Ramos (cell line): ENCODE data around the gene APBA3.

Experiments used
- in situ Hi-C: fragments of 300-500 bp; cut with MboI; formaldehyde crosslinking; loops from one replicate; pipeline ENCODE4 v1.14.3; 2022; ENCODE audit warnings: low sequenced_read_pairs; ENCODE audit not compliant: unreplicated experiment

Gene APBA3, protein sequence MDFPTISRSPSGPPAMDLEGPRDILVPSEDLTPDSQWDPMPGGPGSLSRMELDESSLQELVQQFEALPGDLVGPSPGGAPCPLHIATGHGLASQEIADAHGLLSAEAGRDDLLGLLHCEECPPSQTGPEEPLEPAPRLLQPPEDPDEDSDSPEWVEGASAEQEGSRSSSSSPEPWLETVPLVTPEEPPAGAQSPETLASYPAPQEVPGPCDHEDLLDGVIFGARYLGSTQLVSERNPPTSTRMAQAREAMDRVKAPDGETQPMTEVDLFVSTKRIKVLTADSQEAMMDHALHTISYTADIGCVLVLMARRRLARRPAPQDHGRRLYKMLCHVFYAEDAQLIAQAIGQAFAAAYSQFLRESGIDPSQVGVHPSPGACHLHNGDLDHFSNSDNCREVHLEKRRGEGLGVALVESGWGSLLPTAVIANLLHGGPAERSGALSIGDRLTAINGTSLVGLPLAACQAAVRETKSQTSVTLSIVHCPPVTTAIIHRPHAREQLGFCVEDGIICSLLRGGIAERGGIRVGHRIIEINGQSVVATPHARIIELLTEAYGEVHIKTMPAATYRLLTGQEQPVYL

DNA sequence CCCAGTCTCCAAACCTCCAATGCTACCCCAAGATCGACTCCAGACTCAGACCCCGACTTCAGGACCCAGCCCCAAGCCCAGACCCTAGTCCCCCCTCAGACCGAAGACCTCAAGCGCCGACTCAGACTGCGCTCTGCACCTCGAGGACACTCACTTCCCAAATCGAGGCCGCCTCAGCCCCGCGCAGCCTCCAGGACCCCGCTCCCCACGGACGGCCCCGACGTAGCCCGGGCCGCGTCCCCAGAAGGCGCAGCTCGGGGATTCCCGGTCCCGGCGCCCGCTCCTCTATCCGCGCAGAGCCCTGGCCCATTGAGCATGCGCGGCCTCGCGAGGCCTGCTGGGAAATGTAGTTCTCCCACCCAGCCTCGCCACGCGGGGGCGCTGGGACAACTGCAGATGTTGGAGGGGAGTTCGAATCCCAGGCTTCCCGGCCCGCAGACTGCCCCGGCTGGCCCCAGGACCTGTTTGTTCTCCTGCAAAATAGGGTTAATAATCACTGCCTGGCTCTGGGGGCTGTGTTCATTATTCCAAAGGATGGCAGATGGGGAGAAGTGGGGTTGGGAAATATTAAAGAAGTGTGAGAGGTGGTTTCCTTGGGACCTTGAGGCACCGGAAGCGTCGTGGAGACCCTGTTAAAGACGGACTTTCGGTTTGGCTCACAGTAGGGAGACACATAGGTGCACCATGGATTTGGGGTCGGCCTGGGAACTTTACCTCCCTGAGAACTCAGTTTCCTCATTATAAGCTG lies at the start of gene APBA3:
TSS of gene APBA3 (minus strand) at position 311 of the 748 bp plus-strand sequence. CDS start 1,428 bp downstream, outside the sequence.
- in situ Hi-C loops, result no loop called here

- in situ Hi-C loops, result no loop called here
Measured at GRCh38 chr19:3810708-3811355, 49.3 kb upstream of the APBA3 start.

DNA sequence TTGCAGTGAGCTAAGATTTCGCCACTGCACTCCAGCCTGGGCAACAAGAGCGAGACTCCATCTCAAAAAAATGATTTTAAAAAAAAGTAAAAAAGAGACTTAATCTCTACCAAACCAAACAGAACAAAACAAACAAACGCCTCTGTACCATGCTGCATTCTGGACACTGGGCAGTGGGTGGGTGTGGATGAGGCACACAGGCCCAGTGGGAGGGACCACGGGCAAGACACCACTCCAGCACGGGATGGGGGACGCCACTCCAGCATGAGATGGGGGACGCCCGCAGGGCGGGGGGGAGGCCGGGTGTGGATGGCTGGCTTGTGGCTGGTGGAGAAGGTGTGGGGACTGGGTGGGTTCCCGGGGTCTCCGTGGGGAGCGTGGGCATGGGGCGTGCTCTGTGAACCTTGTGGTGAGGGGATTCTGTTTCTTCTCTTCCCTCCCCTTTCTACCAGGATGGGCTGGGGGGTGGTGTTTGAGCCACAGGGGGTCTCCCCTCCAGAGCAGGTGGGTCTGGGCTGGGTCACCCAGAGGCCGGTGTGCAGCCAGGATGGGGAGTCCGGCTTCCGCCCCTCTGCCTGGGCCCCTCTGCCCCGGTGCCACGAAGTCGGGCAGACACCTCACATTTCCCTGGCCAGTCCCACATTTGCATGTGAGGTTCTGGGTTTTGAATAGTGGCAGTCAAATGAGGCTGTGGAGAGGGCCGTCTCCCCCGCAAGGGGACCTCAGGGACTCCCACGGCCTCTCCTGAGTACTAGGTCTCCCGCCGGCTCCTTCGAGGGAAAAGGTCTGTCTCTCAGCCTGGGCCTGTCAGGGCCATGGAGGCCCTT lies 48.6 kb upstream of the APBA3 start:
- in situ Hi-C loops, result no loop called here

GRCh38 chr19:3808420-3809143 lies 47.1 kb upstream of the APBA3 start:
- in situ Hi-C loops, result no loop called here

GRCh38 chr19:3807574-3808354 lies 46.3 kb upstream of the APBA3 start:
- in situ Hi-C loops, result no loop called here

GRCh38 chr19:3807131-3807480 lies 45.6 kb upstream of the APBA3 start:
- in situ Hi-C loops, result no loop called here

DNA sequence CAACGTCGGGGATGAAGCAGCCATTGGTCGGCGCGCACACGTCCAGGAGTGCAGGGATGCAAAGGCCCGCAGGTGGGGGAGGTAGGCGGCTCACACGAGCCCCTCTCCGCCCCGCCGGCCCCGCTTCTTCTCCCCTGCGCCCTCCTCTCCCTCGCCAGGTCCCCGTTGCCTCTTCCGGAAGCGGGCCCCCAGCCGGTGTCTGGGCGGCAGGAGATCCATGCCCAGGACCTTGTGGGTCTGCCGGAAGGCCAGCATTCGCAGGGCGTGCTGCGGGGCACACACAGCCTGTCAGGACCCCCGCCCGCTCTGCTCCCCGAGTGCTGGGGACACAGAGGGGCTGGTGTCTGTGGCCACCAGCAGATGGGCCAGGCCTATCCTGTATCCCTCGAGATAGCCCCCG lies 44.4 kb upstream of the APBA3 start:
- in situ Hi-C loops, result no loop called here

GRCh38 chr19:3804429-3804828 lies 42.9 kb upstream of the APBA3 start:
- in situ Hi-C loops, result no loop called here

- in situ Hi-C loops, result no loop called here
Measured at GRCh38 chr19:3803986-3804385, 42.5 kb upstream of the APBA3 start.

DNA sequence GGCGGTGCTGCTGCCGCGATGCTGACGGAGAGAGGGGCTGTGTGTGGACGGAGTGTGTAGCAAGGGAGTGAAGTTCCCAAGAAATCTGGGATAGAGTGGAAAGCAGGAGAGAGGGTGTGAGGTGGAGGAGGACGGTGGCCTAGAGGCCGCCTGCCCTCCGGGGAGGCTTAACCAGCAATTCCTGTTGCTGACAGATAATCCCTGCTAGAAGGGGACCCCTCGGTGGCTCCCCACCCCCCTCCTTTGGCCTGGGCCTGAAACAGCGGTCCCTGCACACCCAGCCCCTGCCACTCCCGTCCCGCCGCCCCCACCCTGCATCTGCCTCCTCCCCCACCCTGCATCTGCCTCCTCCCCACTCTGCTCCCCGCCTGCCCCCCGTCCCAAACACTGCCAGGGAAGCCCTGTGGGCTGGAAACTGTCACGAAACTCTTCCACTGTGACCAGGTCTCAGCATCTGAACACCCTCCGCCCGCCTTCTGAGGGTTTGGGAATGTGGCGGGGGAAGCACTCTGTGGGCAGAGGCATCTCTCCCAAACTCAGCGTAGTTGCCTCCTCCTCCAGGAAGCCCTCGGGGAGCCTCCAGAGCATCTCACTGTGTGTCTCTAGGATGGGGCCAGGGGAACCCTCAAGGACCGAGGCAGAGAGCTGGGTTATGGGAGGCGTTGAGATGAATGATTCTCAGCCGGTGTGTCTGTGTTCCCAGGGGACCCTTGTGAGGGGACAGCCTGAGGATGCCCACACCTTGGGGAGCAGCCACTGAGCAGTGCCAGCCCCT lies 41.8 kb upstream of the APBA3 start:
- in situ Hi-C loops, result no loop called here

DNA sequence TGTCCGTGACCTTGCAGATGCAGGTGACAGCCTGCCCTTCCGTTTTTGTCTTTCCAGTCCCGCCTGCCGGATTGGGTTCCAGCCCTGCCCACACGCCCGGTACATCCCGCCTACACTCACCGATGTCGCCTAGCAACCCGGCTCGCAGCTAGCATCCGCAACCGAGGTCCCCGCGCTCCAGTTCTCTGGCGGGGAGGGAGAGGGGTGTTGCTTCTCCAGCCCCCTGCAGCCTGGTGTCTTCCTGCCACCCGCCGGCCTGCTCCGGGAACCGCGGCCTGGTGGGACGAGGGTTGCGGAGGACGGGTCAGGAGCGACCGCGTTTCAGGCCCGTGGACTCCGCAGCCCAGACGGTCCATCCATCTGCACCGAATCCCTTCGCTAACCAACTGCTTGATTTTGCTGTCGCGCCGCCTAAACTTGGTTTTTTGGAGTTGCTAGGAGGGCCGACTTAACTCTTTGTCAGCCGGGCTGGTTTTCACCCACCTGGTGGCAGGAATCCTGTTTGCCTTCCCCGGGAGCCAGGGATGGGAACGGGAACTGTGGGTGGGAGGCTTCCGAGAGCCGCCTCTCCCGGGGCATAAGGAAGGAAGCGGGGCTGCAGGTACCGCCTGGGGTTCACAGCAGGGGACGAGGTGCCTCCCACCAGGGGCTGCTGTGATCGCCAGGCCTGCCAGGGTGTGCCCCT lies 40.1 kb upstream of the APBA3 start:
- in situ Hi-C loops, result no loop called here

DNA sequence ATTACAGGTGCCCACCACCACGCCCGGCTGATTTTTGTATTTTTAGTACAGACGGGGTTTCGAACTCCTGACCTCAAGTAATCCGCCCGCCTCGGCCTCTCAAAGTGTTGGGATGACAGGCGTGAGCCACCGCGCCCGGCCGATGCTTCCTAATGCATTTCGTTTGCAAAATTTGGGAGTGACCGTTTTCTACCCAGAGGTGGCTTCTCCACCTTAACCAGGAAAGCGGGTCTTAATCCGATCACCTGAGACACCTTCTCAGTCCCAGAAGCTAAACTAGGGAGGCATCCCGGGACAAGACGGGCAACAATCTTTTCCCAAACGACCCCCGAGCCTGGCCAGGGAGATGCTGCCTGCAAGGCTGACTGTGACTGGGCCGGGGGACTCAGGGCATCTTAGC lies 39.5 kb upstream of the APBA3 start:
- in situ Hi-C loops, result no loop called here

DNA sequence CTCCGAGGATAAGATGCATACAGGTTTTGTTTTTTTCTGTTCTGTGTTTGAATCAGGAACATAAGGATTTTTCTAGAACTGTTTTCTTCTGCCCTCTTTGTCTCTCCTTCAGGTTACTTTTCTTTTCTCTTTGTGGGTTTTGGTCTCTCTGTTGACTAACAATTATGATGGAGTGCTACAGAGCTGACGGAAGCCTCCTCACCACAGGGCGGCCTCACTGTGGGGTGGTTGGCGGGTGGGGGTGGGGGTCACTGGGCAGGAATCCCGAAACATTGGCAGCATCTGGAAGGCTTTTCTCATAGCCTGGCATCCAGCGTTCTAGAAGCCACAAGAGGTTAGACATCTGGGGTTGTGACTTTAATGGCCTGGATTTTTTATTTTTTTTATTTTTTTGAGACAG lies 36.6 kb upstream of the APBA3 start:
- in situ Hi-C loops, result no loop called here

- in situ Hi-C loops, result no loop called here
Measured at GRCh38 chr19:3796358-3796757, 34.9 kb upstream of the APBA3 start.

DNA sequence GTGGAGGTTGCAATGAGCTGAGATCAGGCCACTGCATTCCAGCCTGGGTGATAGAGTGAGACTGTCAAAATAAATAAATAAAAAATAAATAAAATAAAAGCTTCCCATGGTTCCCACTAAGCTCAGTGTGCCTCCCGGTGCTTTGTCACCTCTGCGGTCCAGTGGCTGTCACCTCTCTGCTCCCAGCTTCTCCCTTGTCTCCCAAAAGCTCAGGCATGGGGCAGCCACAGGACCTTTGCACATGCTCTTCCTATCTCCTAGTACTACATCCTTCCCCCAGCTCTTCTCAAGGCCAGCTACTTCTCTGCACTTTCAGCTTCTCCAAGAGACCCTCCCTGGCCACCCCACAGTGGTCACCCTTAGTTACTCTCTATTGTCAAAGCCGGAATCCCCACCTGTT lies 32.3 kb upstream of the APBA3 start:
- in situ Hi-C loops, result no loop called here

DNA sequence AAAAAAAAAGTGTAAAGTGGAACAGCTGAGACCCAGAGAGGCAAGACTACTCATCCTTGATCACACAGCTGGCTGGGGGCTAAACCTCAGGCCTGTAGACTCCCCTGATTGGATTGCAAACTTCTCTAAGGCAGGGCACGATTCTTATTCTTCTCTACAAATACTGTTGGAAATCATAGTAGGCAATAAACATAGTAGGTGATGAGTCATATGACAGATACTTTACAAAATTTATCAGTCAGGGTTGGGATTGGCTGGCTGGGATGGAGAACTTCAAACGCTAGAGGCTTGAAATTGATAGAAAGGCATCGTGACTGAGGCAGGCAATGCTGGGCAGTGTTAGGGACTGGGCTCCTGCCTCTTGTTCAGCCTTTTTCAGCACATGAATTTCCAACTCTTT lies 30.6 kb upstream of the APBA3 start:
- in situ Hi-C loops, result no loop called here

- in situ Hi-C loops, result no loop called here
Measured at GRCh38 chr19:3790941-3791340, 29.4 kb upstream of the APBA3 start.
